GM18909 (cell line): ENCODE data around the gene RNF151.

Experiments used
- ATAC-seq: cut with Tn5 transposase; IDR thresholded peaks from one replicate; pipeline ENCODE4 v1.9.1; 2021; ENCODE audit warnings: mild to moderate bottlenecking; ENCODE audit not compliant: unreplicated experiment, poor library complexity

Gene RNF151

GRCh38 chr16:1990351-1991134, 23.9 kb downstream of the RNF151 start:
- ATAC-seq, result no peak

- peak; percentile 34 for ATAC-seq
Measured at GRCh38 chr16:1991135-1991551, 24.5 kb downstream of the RNF151 start.

GRCh38 chr16:1991588-1991947, 24.9 kb downstream of the RNF151 start:
- ATAC-seq, result peak; percentile 9

GRCh38 chr16:1991948-1992703, 25.5 kb downstream of the RNF151 start:
- ATAC-seq, result peak; percentile 47

GRCh38 chr16:1992704-1993317, 26.2 kb downstream of the RNF151 start:
- no peak for ATAC-seq

- no peak for ATAC-seq
Measured at GRCh38 chr16:1993731-1994131, 27.1 kb downstream of the RNF151 start.

- ATAC-seq, result no peak
Measured at GRCh38 chr16:1997494-1998359, 31.1 kb downstream of the RNF151 start.

- no peak for ATAC-seq
Measured at GRCh38 chr16:1998360-1998835, 31.7 kb downstream of the RNF151 start.

GRCh38 chr16:1998852-1999801, 32.5 kb downstream of the RNF151 start:
- ATAC-seq, result no peak

- no peak for ATAC-seq
Measured at GRCh38 chr16:1999866-2000514, 33.3 kb downstream of the RNF151 start.

GRCh38 chr16:2001035-2001434, 34.4 kb downstream of the RNF151 start:
- ATAC-seq, result no peak

GRCh38 chr16:2001456-2002355, 35.0 kb downstream of the RNF151 start:
- no peak for ATAC-seq

- no peak for ATAC-seq
Measured at GRCh38 chr16:2002406-2003230, 36.0 kb downstream of the RNF151 start.

- no peak for ATAC-seq
Measured at GRCh38 chr16:2003231-2003826, 36.7 kb downstream of the RNF151 start.

- ATAC-seq, result peak; percentile 51
Measured at GRCh38 chr16:2003827-2004641, 37.4 kb downstream of the RNF151 start.
